ENCODE results near the gene NPTX1.

Gene NPTX1

GRCh38 chr17:80426671-80427326 lies 49.6 kb downstream of the NPTX1 start:
- DNase-seq (ENCODE audit: low spot score) = peak; percentile 87

GRCh38 chr17:80425835-80426426 lies 50.5 kb downstream of the NPTX1 start:
- no peak for DNase-seq (ENCODE audit: low spot score)

DNA sequence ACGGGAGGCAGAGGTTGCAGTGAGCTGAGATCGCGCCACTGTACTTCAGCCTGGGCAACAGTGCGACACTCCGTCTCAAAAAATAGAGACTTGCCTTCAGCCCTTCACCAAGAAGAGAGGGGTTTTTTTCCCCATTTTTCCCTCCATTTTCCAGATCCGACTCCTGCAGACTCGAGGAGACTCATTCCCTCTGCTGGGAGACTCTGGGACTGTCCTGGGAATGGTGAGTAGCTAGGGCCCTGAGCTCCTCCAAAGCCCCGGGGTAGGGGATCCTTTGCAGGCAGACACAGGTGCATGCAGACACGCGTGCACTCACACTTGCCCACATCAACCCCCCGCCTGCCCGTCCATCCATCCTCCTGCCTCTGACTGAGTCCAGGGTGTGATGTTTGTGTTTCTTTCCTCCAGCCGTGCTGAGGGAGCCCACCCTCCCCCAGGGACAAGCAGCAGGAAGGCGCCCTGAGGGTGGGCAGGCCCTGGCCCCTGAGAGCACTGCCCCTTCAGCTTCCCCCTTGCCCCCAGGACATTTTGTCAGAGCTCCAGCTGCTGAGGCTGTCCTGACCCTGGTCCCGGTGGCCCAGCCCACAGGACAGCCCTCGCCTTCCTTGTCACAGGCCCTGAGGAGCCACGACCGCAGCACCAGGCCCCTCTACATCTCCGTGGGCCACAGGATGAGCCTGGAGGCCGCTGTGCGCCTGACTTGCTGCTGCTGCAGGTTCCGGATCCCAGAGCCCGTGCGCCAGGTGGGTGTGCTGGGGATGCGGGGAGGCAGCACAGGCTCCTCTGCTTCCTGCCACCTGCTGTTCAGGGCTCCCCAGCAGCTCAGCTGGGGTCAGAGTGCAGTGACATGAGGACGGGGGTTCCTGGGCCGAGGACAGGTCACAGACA lies 51.3 kb downstream of the NPTX1 start:
- DNase-seq (ENCODE audit: low spot score) = no peak

GRCh38 chr17:80424261-80424660 lies 52.1 kb downstream of the NPTX1 start:
- DNase-seq (ENCODE audit: low spot score) = no peak

DNA sequence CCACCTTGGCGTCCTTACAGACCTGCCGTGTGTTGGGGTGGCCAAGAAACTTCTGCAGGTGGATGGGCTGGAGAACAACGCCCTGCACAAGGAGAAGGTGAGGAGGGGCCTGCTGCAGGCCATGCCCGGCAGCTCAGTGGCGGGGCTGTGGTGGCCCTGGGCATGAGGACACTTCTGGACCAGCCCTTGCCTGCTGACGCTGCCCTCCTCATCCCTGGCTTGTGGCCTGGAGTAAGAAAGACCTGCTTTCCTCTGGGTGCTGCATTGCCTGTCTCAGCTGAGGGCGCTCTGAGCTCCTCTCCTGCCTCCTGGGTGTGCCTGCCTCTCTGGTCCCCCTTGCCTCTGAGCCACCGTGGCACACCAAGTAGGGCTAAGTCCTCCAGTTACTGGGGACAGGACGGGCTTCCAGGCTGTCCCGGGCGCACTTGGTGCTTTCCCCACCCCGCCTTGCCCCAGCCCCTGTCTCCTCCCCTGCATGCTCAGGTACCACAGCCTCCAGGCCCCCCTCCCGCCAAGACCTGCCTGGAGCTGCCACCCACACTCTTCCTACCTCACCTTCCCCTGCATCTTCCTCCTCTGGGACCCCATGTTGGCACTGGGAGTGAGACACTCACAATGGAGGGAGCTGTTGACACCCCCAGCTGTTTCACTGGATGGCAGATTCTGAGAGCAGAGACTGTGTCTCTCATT lies 52.7 kb downstream of the NPTX1 start:
- DNase-seq (ENCODE audit: low spot score) = no peak

- DNase-seq (ENCODE audit: low spot score) = no peak
Observed at GRCh38 chr17:80422981-80423380, 53.4 kb downstream of the NPTX1 start.

GRCh38 chr17:80422276-80422675 lies 54.1 kb downstream of the NPTX1 start:
- DNase-seq (ENCODE audit: low spot score) = no peak

DNA sequence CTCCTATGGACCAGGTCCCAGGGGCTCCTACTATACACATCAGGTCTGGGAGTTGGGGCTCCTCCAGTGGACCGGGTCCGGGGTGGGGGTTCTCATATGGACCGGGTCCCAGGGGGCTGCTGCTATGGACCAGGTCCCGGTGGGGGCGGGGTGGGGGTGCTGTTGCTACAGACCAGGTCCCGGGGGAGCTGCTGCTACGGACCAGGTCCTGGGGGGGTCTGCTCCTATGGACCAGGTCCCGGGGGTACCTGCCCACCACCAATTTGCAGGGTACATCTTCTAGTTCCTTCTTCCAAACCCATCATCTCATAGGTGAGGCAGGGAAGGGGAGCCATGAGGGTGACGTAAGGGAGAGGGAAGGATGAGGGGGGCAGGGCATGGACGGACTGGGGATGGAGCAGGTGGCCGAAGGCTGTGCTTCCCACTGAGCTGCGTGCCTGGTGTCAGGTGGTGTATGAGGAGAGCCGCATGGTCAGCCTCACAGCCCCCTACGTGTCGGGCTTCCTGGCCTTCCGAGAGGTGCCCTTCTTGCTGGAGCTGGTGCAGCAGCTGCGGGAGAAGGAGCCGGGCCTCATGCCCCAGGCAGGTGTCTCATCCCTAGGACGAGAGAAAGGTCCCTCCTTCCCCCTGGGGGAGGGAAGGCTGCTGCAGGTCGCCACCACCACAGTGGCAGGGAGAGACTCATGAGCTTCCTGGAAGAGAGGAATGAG lies 54.9 kb downstream of the NPTX1 start:
- DNase-seq (ENCODE audit: low spot score) = no peak

DNA sequence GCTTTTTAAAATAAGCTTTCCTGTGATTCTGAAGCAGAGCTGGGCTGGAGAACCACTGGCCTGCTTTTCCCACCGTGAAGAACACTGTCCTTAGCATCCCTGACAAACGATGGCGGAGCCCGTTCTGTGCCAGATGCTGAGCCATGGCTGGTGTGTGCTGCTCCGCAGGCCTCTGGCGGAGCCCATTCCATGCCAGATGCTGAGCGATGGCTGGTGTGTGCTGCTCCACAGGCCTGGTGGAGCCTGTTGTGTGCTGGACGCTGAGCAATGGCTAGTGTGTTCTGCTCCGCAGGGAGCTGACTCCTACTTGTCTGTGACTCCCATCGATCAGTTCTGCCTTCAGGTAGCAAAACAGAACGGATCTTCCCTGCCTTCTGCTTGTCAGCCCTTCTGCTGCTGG lies 57.2 kb downstream of the NPTX1 start:
- no peak for DNase-seq (ENCODE audit: low spot score)

GRCh38 chr17:80418589-80418988 lies 57.8 kb downstream of the NPTX1 start:
- DNase-seq (ENCODE audit: low spot score) = no peak
